Measurements from ENCODE around the gene FAM156A. TPM values are rescaled to one million over a fixed set of nuclear protein-coding genes. Genes with fewer than 3 reads are reported as not detected.
A peak's percentile ranks its signal among the peaks of the same experiment; 100 is the strongest.
"Not testable (repeated sequence)": the region's sequence is repeated elsewhere in the genome, so short reads cannot be mapped to it uniquely, and the experiment has no call there.

The FAM156A gene
- total RNA-seq, 4 donors from 2014 or later = 12.9 to 89.1 (median 25.8) TPM

GRCh38 chrX:52967922-52968321 lies 9.6 kb upstream of the FAM156A start:
- H3K4me1 ChIP-seq; H3K36me3 ChIP-seq; intact Hi-C loops (cut with DNase I; ENCODE audit: low total_unique reads); DNase-seq; H3K9me3 ChIP-seq; H3K27me3 ChIP-seq; H3K27ac ChIP-seq; H3K4me3 ChIP-seq: not testable (repeated sequence)

GRCh38 chrX:52966993-52967738 lies 8.8 kb upstream of the FAM156A start:
- intact Hi-C loops (cut with DNase I; ENCODE audit: low total_unique reads); H3K4me3 ChIP-seq: not testable (repeated sequence)

GRCh38 chrX:52958961-52959360 lies 643 bp upstream of the FAM156A start:
- H3K27me3 ChIP-seq; H3K4me3 ChIP-seq; intact Hi-C loops (cut with DNase I; ENCODE audit: low total_unique reads); H3K4me1 ChIP-seq; H3K36me3 ChIP-seq; H3K27ac ChIP-seq; DNase-seq; H3K9me3 ChIP-seq: not testable (repeated sequence)

More at GRCh38 chrX:52966993-52967738, 8.8 kb upstream of the FAM156A start:
- not testable (repeated sequence) for H3K27me3 ChIP-seq, H3K36me3 ChIP-seq, H3K27ac ChIP-seq, H3K9me3 ChIP-seq, H3K4me1 ChIP-seq, DNase-seq

- H3K4me1 ChIP-seq; H3K27me3 ChIP-seq; H3K27ac ChIP-seq; DNase-seq; H3K36me3 ChIP-seq; H3K9me3 ChIP-seq; H3K4me3 ChIP-seq; intact Hi-C loops (cut with DNase I; ENCODE audit: low total_unique reads): not testable (repeated sequence)
Measured at GRCh38 chrX:52949884-52950283, 8.4 kb downstream of the FAM156A start.

GRCh38 chrX:52949325-52949724 lies 9.0 kb downstream of the FAM156A start:
- DNase-seq; H3K36me3 ChIP-seq; H3K4me1 ChIP-seq; H3K4me3 ChIP-seq; H3K9me3 ChIP-seq; H3K27me3 ChIP-seq; intact Hi-C loops (cut with DNase I; ENCODE audit: low total_unique reads); H3K27ac ChIP-seq: not testable (repeated sequence)

GRCh38 chrX:52948265-52948664 lies 10.1 kb downstream of the FAM156A start:
- H3K27me3 ChIP-seq; H3K4me3 ChIP-seq; H3K9me3 ChIP-seq; H3K27ac ChIP-seq; H3K4me1 ChIP-seq; DNase-seq; intact Hi-C loops (cut with DNase I; ENCODE audit: low total_unique reads); H3K36me3 ChIP-seq: not testable (repeated sequence)

- H3K9me3 ChIP-seq; intact Hi-C loops (cut with DNase I; ENCODE audit: low total_unique reads); H3K27me3 ChIP-seq; H3K4me1 ChIP-seq; H3K4me3 ChIP-seq; H3K27ac ChIP-seq; H3K36me3 ChIP-seq; DNase-seq: not testable (repeated sequence)
Measured at GRCh38 chrX:52947501-52947900, 10.8 kb downstream of the FAM156A start.

GRCh38 chrX:52945838-52946494 lies 12.4 kb downstream of the FAM156A start:
- H3K4me1 ChIP-seq; H3K36me3 ChIP-seq; intact Hi-C loops (cut with DNase I; ENCODE audit: low total_unique reads); H3K9me3 ChIP-seq; H3K27ac ChIP-seq; DNase-seq; H3K27me3 ChIP-seq; H3K4me3 ChIP-seq: not testable (repeated sequence)

GRCh38 chrX:52941728-52942127 lies 16.6 kb downstream of the FAM156A start:
- H3K4me1 ChIP-seq; DNase-seq; H3K27ac ChIP-seq; H3K36me3 ChIP-seq; intact Hi-C loops (cut with DNase I; ENCODE audit: low total_unique reads); H3K4me3 ChIP-seq; H3K27me3 ChIP-seq; H3K9me3 ChIP-seq: not testable (repeated sequence)

GRCh38 chrX:52940704-52941103 lies 17.6 kb downstream of the FAM156A start:
- intact Hi-C loops (cut with DNase I; ENCODE audit: low total_unique reads); H3K9me3 ChIP-seq; DNase-seq; H3K4me1 ChIP-seq; H3K4me3 ChIP-seq; H3K36me3 ChIP-seq; H3K27ac ChIP-seq; H3K27me3 ChIP-seq: not testable (repeated sequence)

GRCh38 chrX:52935470-52935784 lies 22.9 kb downstream of the FAM156A start:
- H3K4me1 ChIP-seq; H3K9me3 ChIP-seq; DNase-seq; H3K36me3 ChIP-seq; intact Hi-C loops (cut with DNase I; ENCODE audit: low total_unique reads); H3K27me3 ChIP-seq: not testable (repeated sequence)
- Histone ChIP-seq H3K27ac (peak overlapping the region; percentile 94 to 99), H3K4me3 (peak overlapping the region; percentile 83 to 84)

Data from uterus (tissue), 4 donors.